NCI-H2081 (cell line): ENCODE measurements around the gene FRZB.
A peak's percentile ranks its signal among the peaks of the same experiment; 100 is the strongest.
"Not testable (repeated sequence)": the region's sequence is repeated elsewhere in the genome, so short reads cannot be mapped to it uniquely, and the experiment has no call there.

Source experiments
- DNase-seq, 2 experiments: peaks; one replicate each; lab custom pipeline; 2025; lab: John Stamatoyannopoulos, UW

Gene FRZB, protein sequence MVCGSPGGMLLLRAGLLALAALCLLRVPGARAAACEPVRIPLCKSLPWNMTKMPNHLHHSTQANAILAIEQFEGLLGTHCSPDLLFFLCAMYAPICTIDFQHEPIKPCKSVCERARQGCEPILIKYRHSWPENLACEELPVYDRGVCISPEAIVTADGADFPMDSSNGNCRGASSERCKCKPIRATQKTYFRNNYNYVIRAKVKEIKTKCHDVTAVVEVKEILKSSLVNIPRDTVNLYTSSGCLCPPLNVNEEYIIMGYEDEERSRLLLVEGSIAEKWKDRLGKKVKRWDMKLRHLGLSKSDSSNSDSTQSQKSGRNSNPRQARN

DNA sequence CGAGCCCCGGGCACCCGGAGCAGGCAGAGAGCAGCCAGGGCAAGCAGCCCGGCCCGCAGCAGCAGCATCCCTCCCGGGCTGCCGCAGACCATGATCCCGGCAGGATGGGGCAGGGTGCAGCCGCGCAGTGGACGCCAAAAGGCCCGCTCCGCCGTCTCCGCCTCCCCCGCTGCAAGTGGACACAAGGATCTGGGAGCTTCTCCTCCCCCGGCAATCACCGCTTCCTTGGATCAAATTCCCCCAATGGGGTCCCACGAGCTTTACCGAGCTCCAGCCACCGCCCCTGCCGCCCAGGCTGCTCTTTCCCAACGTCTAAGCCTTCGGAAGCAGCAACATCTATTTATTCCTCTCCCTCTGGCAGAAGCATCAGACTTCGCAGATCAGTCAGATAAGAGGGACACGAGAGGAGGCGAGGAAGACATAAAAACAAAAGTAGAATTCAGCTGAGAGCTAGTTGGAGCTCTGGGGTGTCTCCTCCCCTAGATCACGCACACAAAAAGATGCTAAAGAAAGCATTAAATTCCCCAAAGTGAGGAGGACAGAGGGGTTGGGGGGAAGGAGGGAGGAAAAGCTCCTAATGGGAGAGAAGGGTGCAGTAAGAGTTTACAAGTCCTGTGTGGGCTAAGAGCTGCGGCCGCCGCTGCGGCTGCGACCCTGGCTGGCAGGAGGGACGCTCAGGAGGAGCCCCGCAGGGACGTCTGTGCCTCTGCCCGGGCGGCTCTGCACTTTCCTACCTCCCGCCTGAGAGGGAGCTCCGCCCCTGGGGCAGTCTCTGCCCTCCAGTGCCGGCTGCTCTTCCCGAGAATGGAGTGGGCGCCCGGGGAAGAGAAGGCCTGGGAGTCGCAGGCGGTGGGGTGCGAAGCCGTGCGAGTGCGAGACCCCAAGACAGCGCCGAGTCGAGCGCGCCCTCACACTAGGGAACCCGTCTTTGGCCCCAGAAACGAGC lies at the start of gene FRZB:
FRZB (minus strand) TSS at position 177 of the 946 bp plus-strand sequence; CDS start at position 92, 85 bp downstream.
- no peak for DNase-seq

DNA sequence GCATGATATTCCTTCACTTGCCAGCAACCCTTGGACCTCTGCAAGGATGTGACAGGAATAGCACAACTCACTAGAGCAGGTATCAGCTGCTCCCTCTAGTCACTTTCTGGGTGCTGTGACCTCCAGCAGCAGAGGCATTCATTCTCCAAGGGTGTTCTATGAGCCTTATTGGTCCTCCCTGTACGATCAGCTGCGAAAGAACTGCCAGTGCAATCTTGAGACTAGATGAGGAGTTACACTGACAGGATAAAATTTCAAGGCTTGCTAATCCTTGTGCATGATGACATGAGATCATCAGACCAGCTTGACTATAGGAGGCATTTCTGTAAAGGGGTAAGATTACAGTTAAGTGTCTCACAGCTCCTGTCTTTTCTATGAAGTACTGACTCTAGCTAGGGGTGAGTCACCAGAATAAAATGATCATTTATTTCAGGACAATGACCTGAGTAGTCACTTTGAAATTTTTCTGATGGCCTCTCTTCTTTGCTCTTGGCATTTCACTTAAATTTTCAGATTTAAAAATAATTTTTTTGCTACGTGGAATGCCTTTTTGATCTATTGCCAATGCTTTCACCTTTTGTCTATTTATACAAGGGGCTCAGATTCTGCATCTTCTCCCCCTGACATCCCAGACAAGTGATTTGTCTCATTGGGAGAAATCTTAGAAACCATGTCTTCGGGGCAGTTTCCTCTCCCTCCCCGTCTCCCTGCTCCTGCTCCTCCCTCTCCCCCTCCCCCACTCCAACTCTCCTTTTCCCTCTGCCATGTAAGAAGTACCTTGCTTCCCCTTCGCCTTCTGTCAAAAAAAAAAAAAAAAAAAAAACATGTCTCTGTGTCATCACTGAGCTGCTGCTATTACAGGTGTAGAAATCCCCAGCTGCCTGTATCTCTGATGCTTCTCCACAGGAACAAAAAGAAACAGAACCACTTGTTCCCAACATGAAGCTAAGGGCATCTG lies 49.2 kb upstream of the FRZB start:
- no peak for DNase-seq

DNA sequence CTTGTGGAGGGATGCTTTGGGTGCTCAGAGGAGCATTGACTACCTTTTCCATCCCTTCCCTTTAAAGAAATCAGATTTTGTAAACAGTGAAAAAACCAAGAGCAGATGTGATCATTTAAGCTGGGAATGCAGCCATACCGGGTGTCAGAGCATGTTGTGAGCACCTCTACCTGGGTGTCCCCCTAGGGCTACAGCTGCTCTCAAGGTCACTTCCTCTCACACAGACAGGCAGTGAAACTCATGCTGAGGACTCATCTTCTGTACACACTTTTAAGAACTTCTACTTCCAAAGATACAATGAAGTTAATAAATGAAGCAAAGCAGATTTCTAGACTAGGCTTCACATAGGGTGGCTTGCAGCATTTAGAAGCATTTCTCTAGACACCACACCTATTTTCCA lies 48.4 kb upstream of the FRZB start:
- no peak for DNase-seq

DNA sequence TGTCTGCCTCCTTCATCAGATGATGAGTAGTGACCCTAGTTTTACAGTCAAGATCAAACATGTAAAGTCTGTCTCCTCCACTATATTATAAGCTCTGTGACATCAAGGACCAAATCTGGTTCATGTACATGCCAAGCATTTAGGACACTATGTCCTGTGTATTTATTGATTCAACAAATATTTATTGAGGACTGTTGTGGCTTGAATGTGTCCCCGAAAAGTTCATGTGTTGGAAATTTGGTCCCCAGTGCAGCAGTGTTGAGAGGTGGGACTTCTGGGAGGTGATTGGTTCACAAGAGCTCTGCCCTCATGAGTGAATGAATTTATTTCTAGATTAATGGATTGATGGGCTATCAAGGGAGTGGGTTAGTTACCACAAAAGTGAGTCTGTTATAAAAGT lies 46.6 kb upstream of the FRZB start:
- DNase-seq, result no peak

DNA sequence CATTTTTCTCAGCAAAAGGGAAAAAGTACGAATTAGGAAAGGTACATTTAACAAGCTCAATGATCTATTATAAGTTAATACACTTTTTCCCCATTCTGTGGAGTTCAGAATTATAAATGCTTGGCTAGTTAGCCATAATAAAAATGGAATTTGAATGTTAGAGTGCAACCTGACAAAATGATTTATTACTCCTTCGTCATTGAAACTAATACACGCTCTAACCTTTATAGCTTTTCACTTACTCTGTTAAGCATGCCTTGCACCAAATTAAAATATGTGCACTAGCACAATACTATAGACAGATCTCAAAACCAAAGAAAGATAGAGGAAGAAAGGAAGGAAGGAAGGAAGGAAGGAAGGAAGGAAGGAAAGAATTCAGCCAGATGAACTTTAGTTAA lies 46.1 kb upstream of the FRZB start:
- DNase-seq, result no peak

DNA sequence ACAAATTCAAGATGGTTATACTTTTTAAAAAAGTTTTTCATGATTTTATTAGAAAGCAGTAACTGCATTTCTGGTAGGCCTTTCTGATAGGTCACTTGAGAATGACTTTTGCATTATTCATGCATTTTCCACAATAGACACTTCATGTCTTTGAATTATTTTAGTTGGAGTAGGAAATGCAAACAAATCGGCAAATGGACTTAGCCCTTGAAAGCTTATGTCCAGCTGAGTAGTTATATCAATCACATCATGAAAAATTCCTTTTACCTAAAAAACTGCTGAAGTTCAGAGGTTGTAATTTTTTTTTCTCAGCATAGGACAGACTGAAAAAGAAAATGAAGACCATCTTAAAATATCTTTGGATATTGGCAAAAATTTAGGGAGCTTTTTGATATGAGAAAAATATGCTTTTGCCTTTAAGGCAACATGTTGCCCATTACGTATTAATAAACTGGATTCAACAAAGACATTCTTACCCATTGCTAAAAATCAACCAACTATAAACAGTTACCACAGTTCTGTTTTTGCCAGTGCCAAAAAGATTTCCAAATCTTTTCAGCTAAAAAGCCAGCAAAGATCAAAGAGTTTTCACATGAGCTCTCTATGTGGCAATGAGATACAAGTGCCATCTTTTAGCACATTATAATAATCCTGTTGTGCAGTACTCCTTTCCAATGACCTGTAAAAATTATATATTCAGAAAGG lies 45.5 kb upstream of the FRZB start:
- no peak for DNase-seq

DNA sequence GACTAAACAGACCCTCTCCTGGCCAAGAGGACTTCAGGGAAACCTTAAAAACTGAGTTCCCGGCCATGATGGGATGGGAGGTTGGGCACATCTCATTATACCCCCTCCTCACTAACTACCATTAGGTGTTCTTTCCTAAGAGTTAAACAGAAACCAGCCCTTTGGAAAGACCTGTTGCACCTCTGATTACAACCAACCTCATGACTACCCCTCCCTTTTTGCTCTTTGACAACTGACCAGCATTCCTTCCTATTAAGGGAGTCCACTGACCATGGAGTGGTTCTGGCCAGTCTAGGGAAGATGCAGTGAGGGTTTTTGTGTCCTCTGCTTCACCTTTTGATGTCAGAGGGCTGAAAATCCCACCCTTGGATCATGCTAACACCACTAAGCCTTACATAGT lies 44.5 kb upstream of the FRZB start:
- DNase-seq, result no peak

DNA sequence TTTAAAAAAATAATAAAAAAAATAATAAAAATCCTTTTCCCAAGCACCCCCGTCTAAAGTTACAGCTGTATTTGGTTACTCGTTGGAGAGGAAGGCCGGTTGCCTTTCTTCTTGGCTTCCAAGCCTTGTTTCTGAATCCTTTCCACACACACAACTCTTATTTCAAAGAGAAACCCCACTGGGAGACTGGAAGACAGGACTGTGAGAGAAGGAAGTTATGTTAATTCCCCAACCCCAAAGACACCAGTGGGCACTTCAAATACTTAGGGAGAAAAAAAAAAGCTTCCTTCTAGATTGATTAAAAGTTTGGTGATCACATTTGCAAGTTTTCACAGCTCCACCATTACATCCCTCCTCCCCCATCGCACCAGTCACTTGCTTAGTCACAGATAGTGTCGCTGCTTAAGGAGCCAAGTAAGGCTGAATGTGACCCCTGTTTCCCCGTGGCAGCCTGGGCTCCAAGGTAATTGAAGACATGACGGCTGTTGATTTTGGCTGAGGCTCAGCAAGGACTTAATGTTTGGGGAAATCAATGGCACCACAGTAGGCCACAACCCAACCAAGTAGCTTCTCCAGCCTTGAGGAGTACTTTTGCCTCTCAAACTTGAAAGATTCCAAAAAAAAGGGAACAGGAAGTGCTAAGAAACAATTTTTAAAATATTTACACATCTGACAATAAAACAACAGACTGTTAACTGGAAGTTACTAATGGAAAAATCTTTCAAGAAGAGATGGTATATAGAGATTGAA lies 40.8 kb upstream of the FRZB start:
- no peak for DNase-seq

DNA sequence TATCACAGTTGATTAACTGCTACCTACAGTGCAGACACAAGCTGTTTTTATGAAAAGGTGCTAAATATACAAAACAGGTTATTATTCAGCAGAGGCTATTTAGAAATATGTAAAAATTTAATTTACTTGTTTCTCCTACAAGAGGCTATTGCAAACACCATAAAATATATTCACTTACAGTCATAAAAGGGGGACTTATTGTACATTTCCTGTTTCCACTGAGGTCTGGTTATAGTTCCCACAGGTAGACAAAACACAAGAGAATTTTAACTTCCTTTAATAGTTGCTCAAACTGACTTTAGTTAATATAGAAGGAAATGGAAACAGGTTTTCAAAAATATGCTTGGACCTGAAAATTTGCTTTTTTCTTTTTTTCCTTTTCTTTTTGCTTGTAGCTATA lies 40.0 kb upstream of the FRZB start:
- no peak for DNase-seq

DNA sequence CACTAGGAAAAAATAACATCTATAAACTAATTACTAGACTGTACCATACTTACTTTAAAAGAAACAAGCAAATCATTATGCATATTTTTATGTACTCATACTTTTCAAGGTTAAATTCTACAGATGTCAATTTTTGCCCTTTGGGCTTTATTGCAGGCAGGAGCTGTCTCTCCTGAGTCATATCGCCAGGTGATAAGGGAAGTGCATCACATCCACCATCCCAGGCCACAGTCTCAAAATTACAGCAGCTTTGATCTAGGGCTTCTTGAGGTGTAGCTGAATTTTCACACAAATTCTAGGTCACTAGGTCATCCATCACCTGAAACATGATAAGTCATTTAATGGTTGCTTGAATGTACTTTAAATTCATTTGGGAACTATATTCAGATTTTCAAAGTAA lies 38.4 kb upstream of the FRZB start:
- no peak for DNase-seq

DNA sequence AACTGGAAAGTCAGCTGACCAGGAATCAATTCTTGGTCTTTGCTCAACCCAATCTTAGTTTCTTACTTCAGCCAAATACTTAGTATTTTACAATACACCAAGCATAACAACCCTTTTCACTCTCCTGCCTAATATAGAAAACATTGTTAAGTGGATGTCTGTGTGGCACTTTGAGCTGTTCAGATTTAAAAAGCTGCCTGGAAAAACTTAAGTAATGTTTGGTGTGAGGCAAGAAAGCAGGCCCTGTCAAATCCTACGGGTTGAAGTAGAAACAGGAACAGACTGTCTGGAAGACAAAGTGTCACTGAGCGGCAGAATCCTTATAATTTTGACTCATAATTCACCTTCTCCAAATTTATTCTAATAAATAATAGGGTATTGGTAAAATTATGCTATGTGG lies 37.1 kb upstream of the FRZB start:
- no peak for DNase-seq

DNA sequence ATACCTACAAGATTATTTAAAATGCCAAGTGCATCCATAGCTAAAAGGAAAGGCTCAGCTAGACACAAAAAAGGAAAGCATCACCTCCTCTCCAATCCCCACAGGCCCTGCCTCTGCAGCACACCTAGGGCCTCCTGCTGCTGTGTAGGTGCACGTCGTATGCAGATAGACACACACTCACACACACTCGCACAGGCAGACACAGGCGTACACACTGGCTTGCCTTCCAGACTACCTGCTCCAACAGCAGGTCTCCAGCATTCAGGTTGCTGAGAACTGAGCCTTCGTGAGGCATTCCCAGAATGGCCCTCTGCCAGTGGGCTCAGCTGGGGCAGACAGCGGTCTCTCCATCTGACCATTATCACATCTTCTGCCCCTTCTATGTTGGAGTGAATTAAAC lies 35.3 kb upstream of the FRZB start:
- no peak for DNase-seq

DNA sequence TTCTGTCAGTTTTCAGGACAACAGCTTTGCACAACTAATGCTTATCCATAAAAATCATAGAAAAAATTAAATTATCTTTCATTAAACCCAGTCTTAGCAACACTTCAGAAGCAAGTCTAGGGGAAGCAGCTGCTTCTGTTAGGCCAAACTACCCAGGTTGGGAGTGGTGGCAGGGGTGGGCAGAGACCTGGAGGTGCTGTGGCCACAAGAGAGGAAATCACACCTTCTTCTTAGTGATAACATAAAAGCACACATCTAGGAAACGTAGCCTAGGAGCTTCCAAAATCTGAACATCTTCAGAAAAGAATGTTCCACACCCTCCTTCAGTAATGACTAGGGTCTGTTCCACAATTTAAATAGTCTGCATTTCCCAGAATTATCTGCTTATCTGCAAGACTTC lies 32.3 kb upstream of the FRZB start:
- peak in 1 of 2 experiments; percentile 5 for DNase-seq

DNA sequence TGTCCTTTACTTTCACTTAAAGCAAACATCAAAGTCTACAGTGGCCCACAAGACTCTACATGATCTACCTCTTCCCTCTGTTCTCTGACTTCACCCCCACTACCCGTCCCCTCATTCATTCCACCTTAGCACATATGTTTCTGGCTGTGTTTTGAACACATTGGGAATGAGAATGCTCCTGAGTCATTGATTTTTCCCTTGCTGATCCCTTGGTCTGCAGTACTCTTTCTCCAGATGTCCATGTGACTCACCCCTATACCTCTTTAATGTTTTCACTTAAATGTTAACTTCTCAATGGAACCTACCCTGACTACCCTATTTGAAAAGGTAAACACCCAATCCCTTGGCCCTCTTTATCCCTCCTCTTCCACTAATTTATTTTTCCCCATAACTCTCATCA lies 30.7 kb upstream of the FRZB start:
- no peak for DNase-seq

DNA sequence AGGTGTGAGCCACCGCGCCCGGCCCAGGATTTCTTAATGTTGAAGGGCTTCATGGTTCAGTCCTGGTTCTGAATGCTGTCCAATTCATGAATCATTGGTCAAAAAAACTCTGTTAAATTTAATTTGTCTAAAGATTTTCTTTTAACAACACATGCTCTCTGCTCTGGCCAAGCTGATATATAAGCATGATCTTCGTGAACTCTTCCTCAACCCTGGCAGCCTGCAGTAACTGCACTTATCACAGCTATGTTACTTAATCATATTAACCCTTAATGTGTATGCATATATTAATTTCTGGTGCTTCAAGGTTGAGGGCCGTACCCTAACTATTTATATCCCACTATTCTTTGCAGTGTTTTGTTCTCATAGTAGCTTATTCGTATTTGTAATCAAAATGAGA lies 29.4 kb upstream of the FRZB start:
- DNase-seq, result no peak

DNA sequence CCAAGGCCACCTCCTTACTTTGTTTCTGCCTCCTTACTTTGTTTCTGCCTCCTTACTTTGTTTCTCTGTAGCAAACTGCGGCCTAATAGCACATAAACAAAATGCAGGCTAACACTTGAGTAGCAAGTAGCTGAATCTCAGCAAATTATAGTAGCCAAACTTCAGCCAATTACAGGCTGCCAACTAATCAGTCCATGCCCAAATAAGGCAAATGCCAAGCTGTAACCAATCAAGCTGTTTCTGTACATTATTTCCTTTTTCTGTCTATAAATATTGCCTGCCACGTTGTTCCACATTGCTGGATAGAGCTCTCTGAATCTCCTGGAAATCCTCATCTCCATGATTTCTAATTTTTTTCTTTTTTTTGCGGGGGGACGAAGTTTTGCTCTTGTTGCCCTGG lies 28.7 kb upstream of the FRZB start:
- no peak for DNase-seq

DNA sequence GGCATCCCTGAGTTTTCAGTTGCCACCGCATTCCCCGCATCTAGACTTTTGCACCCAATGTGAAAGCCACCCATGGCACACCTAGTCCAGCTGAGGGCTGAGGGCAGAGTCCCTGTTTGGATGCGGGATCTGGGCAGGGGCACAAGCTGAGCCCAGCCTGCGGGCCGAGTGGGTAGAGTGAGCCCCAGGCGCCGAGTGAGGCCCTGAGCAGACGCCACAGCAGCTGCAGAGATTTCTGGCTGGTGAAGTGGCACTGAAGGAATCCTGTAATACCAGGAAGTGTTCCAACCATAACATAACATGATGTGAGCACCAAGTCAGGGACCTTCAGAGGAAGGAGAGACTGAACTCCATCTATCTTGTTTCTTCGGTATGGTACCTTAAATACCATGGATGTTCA lies 27.7 kb upstream of the FRZB start:
- DNase-seq, result no peak

DNA sequence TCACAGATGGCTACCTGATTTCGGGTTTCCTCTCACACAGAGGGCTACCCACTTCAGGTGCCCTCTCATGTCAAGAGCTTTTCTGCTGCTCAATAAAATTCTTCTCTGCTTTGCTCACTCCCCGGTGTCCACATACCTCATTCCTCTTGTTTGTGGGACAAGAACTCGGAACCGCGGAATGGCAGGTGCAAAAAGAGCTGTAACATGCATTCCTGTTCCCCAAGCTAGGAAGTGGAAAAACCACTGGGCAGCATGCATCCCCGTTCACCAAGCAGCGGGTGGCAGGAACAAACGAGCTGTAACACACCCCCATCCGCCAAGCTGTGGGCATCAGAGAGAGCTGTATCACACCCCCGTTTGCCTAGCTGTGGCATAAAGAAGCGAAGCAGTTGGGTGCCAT lies 27.2 kb upstream of the FRZB start:
- no peak for DNase-seq

DNA sequence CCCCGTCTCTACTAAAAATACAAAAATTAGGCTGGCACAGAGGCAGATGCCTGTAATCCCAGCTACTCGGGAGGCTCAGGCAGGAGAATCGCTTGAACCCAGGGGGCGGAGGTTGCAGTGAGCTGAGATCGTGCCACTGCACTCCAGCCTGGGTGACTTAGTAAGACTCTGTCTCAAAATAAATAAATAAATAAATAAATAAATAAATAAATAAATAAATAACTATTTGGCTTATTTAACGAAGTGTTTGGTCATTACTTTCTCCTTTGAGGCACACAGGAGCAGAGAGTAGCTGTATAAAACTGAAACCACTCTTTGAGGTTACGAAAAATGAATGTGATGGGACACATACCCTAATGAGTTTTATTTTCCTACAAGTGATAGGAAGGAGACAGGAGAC lies 26.6 kb upstream of the FRZB start:
- not testable (repeated sequence) for DNase-seq

DNA sequence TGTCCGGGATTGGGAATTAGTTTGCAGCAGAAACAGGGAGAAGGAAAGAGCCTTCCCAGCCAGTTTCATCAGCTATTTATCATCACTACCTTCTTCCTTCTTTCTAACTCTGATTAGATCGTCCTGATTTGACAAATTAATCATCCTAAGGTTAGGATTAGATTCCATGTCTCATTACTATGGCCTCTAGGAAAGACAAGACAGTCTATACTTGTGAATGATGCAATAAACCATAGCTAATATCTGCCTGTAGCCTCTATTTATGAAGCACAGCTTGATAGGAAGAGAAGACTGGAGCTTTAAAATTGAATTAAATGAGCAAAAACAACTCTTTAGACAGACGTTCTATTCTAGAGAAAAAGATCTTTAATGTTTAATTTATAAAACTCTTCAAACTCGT lies 25.2 kb upstream of the FRZB start:
- DNase-seq, result no peak
